Activated CD4-positive, alpha-beta T cell treated with anti-CD3 and anti-CD28 coated beads for 48 hours (primary cell): ENCODE data around the gene UCK2.

ENCODE experiments used
- DNase-seq: peaks from one replicate; pipeline ENCODE4 v3.0.0-alpha.2; 2020

Gene UCK2

GRCh38 chr1:165905853-165906252 is 78.4 kb downstream of the UCK2 start:
- no peak for DNase-seq

- DNase-seq: no peak
Measured at GRCh38 chr1:165907256-165907857, 79.9 kb downstream of the UCK2 start.

DNA sequence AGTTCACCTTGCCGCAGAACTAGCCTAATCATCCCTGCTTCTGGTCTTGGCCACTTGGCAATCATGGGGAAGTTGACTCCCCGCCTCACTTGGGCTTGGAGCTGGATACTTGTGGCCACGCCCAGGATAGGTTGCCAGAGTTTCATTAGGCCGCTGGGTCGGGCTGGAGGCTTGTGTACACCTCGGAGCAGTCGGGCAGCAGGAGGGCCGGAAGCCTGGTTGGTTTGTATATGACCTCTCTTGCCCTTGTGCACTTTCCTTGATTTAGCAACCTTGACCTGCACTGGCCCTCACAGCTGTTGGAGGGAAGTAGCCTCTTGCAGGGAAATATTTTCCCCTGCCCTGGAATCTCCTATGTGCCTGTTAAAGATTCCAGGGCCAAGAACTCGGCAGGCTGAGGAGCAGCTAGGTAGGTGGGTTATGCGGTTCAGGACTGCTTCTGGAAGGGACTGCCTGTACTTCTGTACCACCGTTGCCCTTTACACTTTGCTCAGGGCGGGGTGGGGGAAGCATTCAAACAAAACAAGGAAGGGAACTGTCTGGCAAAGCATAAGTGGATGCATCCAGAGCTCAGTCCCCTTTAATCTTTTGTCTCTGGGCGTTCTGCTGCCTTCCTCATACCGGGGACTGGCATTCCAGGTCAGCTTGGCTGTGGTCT is 83.5 kb downstream of the UCK2 start:
- no peak for DNase-seq

- DNase-seq: no peak
Measured at GRCh38 chr1:165911609-165912281, 84.3 kb downstream of the UCK2 start.

- no peak for DNase-seq
Measured at GRCh38 chr1:165912638-165913037, 85.2 kb downstream of the UCK2 start.

- DNase-seq: peak; percentile 69
Measured at GRCh38 chr1:165914136-165914798, 86.9 kb downstream of the UCK2 start.

GRCh38 chr1:165915480-165915879 is 88.1 kb downstream of the UCK2 start:
- no peak for DNase-seq

GRCh38 chr1:165915932-165916348 is 88.5 kb downstream of the UCK2 start:
- no peak for DNase-seq

DNA sequence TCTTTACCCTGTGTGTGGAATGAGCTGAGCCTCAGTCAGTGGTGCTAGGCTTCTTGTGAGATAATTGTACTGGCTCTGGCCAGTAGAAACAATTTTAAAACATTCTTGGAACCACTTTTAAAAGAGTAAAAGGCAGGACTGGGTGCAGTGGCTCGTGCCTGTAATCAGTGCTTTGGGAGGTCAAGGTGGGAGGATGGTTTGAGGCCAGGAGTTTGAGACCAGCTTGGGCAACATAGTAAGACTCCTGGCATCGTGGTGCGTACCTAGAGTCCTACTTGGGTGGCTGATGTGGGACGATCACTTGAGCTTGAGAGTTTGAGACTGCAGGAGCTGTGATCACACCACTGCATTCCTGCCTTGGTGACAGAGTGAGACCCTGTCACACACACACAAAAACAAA is 89.8 kb downstream of the UCK2 start:
- no peak for DNase-seq

- DNase-seq: no peak
Measured at GRCh38 chr1:165924117-165924516, 96.7 kb downstream of the UCK2 start.

DNA sequence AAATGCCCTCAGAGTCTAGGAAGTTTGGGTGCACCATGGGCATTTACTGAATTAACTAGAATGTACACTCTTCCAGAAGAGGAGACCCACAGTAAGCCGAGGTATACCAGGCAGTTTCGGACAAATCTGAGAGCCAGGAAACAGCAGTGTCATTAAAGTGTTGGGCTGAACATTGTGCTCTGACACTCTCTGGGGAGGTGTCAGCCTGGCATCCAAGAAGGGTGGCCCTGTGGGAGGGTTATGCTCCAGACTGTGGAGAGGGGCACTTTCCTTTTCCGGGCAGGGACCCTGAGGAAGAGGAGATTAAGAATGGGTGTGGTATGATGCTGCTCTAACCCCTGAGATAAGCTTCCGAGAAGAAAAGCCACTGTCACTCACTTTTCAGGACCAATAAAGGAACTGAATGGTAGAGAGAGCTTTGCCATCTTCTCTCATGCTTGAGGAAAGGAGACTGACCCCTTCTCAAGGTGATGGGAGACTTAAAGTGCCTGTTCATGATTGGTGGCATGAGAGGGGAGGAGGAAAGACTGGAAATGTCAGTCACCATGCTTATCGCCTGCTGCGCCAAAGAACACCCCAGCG is 98.2 kb downstream of the UCK2 start:
- DNase-seq: no peak

- no peak for DNase-seq
Measured at GRCh38 chr1:165927169-165927568, 99.8 kb downstream of the UCK2 start.

DNA sequence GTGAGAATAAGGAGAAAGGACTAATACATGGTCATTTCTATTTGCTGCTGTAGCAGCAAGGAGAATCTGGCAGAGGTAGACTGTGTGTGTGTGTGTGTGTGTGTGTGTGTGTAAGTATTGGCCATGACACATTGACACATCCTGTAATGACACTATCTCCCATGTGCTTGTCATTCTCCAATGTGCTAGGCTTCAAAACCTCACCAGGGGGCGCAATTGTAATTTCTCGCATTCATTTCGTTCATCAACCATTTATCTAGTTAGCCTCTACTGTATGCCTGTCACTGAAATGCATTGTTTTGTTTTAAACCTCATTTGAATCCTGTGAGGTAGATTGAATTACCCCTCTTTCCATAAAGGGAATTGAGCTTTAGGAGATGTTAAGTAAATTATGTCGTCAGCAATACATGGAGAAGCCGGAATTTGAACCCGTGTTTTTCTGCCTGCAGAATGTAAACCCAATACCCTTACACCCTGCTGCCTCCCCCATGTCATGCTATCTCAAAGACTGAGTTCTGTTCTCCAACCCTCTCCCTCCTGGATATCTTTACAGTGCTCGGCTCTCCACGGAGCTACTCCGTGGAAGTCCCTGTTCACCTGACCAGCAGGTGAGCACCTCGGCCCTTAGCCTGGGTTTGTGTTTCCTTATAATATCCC is 100.8 kb downstream of the UCK2 start:
- peak; percentile 70 for DNase-seq

DNA sequence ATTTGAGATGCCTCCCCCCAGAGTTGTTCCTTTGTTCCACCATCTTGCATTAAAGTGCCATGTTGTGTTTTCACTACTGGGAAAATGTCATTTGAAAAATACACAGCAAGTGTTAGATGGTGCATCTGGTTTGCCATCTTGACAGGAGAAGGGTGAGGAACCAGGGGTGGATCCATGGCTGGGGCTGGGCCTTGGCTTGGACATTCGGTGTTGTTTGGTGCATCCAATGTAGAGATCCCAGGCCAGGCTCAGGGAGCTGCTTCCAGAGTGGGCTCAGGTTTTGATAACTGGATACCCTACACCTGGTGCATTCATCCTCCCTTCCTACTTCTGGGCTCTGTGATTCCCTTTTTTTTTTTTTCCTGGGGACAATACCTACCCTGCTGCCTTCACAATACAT is 103.5 kb downstream of the UCK2 start:
- DNase-seq: no peak

DNA sequence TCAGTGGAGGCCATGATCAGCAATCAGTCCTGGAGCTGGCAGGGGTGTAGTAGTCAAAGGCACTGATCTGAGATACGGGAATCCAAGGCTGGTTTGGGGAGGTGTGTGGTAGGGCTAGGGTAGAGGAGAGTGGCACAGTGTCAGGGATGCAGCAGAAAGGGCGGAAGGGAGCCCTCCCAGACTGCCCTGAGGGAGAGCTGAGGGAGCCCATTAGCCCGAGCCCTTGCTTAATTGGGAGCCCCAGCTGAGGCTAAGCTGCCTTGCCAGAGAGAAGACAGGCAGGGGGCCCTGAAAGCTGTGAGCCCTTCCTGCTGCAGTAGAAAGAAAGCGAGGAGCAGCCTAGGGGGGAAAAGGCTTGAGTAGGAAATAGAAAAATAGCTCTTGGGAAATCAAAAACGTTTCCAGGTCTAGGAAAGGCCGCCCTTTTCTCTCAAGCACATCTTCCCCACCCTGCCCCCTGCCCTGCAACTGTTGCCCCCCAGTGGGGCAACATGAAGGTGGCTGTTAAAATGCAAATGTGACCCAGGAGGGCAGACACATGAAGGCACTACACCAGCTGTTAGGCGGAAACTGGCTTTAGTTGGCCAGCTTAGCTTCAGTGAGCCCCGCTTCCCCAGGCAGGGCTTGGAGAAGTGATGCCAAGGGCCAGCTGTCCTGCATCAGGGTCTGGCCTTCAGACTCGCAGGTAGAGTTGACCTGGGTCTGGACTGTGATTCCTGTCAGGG is 106.2 kb downstream of the UCK2 start:
- DNase-seq: no peak

DNA sequence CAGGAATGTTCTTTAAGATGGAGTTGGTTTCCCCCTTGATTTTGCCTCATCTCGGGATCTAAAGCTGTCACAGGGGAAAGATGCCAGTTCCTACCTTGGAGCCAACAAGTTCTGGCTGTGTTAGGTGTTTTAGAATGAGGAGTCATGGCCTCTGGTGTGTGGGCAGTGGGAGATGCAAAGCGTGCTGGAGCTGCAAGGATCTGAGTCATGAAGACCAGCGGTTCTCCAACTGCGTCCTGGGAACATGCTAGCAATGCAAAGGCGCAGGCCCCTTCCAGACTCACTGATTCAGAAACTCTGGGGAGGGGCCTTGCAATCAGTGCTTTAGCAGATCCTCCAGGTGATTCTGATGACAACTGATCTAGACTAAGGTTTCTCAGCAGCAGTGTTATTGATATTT is 109.1 kb downstream of the UCK2 start:
- DNase-seq: no peak

DNA sequence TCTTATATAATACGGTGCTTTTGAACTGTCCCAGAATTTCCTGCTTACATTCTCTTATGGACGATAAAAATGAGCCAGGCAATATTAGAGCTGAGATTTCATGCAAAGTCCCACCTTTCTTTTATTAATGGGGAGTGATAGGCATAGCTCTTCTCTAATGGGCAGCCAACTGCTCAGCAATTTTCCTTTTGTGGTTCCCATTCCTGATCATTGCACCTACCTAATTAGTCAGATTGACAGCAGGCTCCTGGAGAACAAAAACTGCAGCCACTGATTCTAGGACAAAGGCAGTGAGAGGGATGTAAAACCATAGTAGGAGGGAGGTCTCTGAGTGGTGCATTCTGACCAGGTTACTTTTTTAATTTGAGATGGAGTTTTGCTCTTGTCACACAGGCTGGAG is 110.4 kb downstream of the UCK2 start:
- no peak for DNase-seq

DNA sequence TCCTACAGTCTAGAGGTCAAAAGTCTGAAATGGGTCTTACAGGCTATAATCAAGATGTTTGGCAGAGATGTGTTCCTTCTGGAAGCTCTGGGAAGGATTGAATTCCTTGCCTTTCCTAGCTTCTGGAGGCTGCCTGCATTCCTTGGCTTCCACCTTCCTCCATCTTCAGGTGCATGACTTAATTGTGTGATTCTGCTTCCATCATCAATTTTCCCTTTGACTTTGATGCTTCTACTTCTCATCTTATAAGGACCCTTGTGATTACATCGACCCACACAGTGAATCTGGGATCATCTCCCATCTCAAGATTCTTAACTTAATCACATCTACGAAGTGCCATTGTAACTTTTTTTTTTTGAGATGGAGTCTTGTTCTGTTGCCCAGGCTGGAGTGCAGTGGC is 111.4 kb downstream of the UCK2 start:
- DNase-seq: no peak

DNA sequence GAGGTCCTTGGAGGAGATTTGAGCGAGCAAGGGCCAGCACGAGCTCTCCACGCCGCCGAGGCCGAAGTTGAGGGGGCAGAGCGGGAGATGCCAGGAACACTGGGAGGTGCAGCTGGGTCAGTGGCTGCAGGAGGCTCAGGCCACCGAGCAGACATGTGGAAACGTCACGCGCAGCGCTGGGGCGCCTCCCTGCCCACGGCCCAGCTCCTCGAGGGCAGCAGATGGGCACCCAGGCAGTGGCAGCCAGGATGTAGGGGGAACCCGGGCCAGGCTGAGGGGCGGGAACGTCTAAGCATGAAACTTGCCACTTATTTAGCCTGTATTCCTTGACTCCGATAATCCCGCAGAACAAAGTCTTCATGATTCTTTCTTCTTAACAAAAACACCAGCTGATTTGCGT is 114.1 kb downstream of the UCK2 start:
- DNase-seq: no peak

- no peak for DNase-seq
Measured at GRCh38 chr1:165942062-165942461, 114.6 kb downstream of the UCK2 start.

- DNase-seq: no peak
Measured at GRCh38 chr1:165942927-165943597, 115.6 kb downstream of the UCK2 start.

- no peak for DNase-seq
Measured at GRCh38 chr1:165945911-165946310, 118.5 kb downstream of the UCK2 start.
